Neural progenitor cell (in vitro differentiated cells): ENCODE data around the gene BCKDHB. TPM values are rescaled to one million over a fixed set of nuclear protein-coding genes. Genes with fewer than 3 reads are reported as not detected.

Experiments
- DNase-seq: peaks from one replicate; pipeline ENCODE4 v3.0.0-alpha.2; 2016; ENCODE audit warnings: low spot score
- H2AFZ ChIP-seq: fragments of 200-600 bp; sonication (generic); replicated peaks from 2 replicates; pipeline ENCODE4 v1.6.1; 2016; ENCODE audit warnings: antibody characterized with exemption
- H3F3A ChIP-seq: fragments of 200-600 bp; sonication (generic); 2 replicates; pipeline ENCODE4 v1.6.1; 2016; ENCODE audit warnings: antibody characterized with exemption, low read depth
- H3K27ac ChIP-seq: fragments of 200-600 bp; sonication (generic); 2 replicates; pipeline ENCODE4 v1.5.1; 2016; ENCODE audit warnings: mild to moderate bottlenecking
- H3K27me3 ChIP-seq: fragments of 200-600 bp; sonication (generic); 2 replicates; pipeline ENCODE4 v1.6.1; 2016; ENCODE audit warnings: mild to moderate bottlenecking, moderate library complexity
- H3K36me3 ChIP-seq: fragments of 200-600 bp; sonication (generic); 2 replicates; pipeline ENCODE4 v1.5.1; 2016
- H3K4me1 ChIP-seq: fragments of 200-600 bp; sonication (generic); 2 replicates; pipeline ENCODE4 v1.6.1; 2016; ENCODE audit warnings: mixed run types
- H3K4me2 ChIP-seq: fragments of 200-600 bp; sonication (generic); 2 replicates; pipeline ENCODE4 v1.6.1; 2016
- H3K4me3 ChIP-seq: fragments of 200-600 bp; sonication (generic); 2 replicates; pipeline ENCODE4 v1.5.1; 2016
- H3K79me2 ChIP-seq: fragments of 200-600 bp; sonication (generic); 2 replicates; pipeline ENCODE4 v1.6.1; 2016; ENCODE audit warnings: low read depth
- H3K9ac ChIP-seq: fragments of 200-600 bp; sonication (generic); 2 replicates; pipeline ENCODE4 v1.6.1; 2016
- H3K9me3 ChIP-seq: fragments of 200-600 bp; sonication (generic); 2 replicates; pipeline ENCODE4 v1.5.1; 2016; ENCODE audit warnings: low read depth
- H4K20me1 ChIP-seq: fragments of 200-600 bp; sonication (generic); 2 replicates; pipeline ENCODE4 v1.6.1; 2016; ENCODE audit warnings: low read depth
- H3K27ac Mint-ChIP-seq: 3 replicates; pipeline ENCODE4 v1.8.0; 2021; ENCODE audit warnings: mixed read lengths
- H3K27me3 Mint-ChIP-seq: 2 replicates; pipeline ENCODE4 v1.8.0; 2022; ENCODE audit warnings: low read depth, mild to moderate bottlenecking, inconsistent platforms, moderate library complexity, mixed read lengths; ENCODE audit not compliant: insufficient read depth
- H3K36me3 Mint-ChIP-seq: 3 replicates; pipeline ENCODE4 v1.8.0; 2021; ENCODE audit warnings: mixed read lengths
- H3K4me1 Mint-ChIP-seq: 3 replicates; pipeline ENCODE4 v1.8.0; 2021; ENCODE audit warnings: mixed read lengths
- H3K4me3 Mint-ChIP-seq: 3 replicates; pipeline ENCODE4 v1.8.0; 2021; ENCODE audit warnings: mild to moderate bottlenecking, moderate library complexity, mixed read lengths
- H3K9me3 Mint-ChIP-seq: 3 replicates; pipeline ENCODE4 v1.8.0; 2020; ENCODE audit warnings: mixed read lengths
- CTCF ChIP-seq: fragments of 200-600 bp; sonication (generic); IDR thresholded peaks from 2 replicates; pipeline ENCODE4 v1.5.1; 2017; ENCODE audit warnings: antibody characterized with exemption, mild to moderate bottlenecking
- EZH2 ChIP-seq: fragments of 200-600 bp; sonication (generic); IDR thresholded peaks from 2 replicates; pipeline ENCODE4 v1.6.1; 2017; ENCODE audit warnings: antibody characterized with exemption, mild to moderate bottlenecking, moderate library complexity
- EZH2phosphoT487 ChIP-seq: fragments of 200-600 bp; sonication (generic); IDR thresholded peaks from 2 replicates; pipeline ENCODE4 v1.6.1; 2017; ENCODE audit warnings: antibody characterized with exemption
- total RNA-seq: library from RNA; depleted of rRNA; stranded (reverse); fragments of >200 nt; gene quantifications from 2 replicates; pipeline ENCODE4 v1.2.3, GENCODE V29; 2015; ENCODE audit warnings: low replicate concordance

The BCKDHB gene
- total RNA-seq, 1 donor from 2014 or later = 48.2 TPM

GRCh38 chr6:80340686-80341085 lies 234.2 kb downstream of the BCKDHB start:
- Histone ChIP-seq H3K9me3 (no peaks in the 10 kb centered on the region), H3K4me2 (no peak overlapping the region), H3K4me3 (no peak overlapping the region), H3K9ac (no peak overlapping the region), H4K20me1 (no peaks in the 10 kb centered on the region), H3K4me1 (peaks cover 13% of the 10 kb centered on the region), H2AFZ (no peak overlapping the region), H3K36me3 (no peaks in the 10 kb centered on the region), H3K79me2 (no peaks in the 10 kb centered on the region), H3K27ac (no peak overlapping the region), H3K27me3 (no peaks in the 10 kb centered on the region), H3F3A (no peaks in the 10 kb centered on the region)
- Mint-ChIP-seq H3K4me3 (no peak overlapping the region), H3K27me3 (no peaks in the 10 kb centered on the region), H3K4me1 (peaks cover 40% of the 10 kb centered on the region), H3K27ac (no peak overlapping the region), H3K36me3 (peaks cover 4% of the 10 kb centered on the region), H3K9me3 (no peaks in the 10 kb centered on the region)
- no peak for TF ChIP-seq CTCF
- no peak for TF ChIP-seq EZH2phosphoT487
- TF ChIP-seq EZH2 = no peak
- DNase-seq = no peak

- Histone ChIP-seq H3F3A (no peaks in the 10 kb centered on the region), H3K9ac (no peak overlapping the region), H3K4me3 (no peak overlapping the region), H3K79me2 (no peaks in the 10 kb centered on the region), H3K9me3 (no peaks in the 10 kb centered on the region), H4K20me1 (no peaks in the 10 kb centered on the region), H3K27ac (no peak overlapping the region), H3K4me2 (no peak overlapping the region), H3K27me3 (no peaks in the 10 kb centered on the region), H3K36me3 (no peaks in the 10 kb centered on the region), H2AFZ (no peak overlapping the region), H3K4me1 (peaks cover 8% of the 10 kb centered on the region)
- Mint-ChIP-seq H3K27ac (peak overlapping the region; percentile 74), H3K9me3 (no peaks in the 10 kb centered on the region), H3K27me3 (no peaks in the 10 kb centered on the region), H3K4me1 (peaks cover 37% of the 10 kb centered on the region), H3K36me3 (peaks cover 4% of the 10 kb centered on the region), H3K4me3 (no peak overlapping the region)
- no peak for TF ChIP-seq EZH2
- no peak for TF ChIP-seq CTCF
- TF ChIP-seq EZH2phosphoT487 = no peak
- no peak for DNase-seq
Measured at GRCh38 chr6:80341330-80341729, 234.9 kb downstream of the BCKDHB start.

- Histone ChIP-seq H4K20me1 (no peaks in the 10 kb centered on the region), H2AFZ (no peak overlapping the region), H3K36me3 (no peaks in the 10 kb centered on the region), H3K79me2 (no peaks in the 10 kb centered on the region), H3K9me3 (no peaks in the 10 kb centered on the region), H3K4me3 (no peak overlapping the region), H3K9ac (no peak overlapping the region), H3F3A (no peaks in the 10 kb centered on the region), H3K4me2 (no peak overlapping the region), H3K27me3 (no peaks in the 10 kb centered on the region), H3K4me1 (no peaks in the 10 kb centered on the region), H3K27ac (no peak overlapping the region)
- Mint-ChIP-seq H3K27me3 (no peaks in the 10 kb centered on the region), H3K4me1 (peaks cover 21% of the 10 kb centered on the region), H3K27ac (no peak overlapping the region), H3K4me3 (no peak overlapping the region), H3K36me3 (peaks cover 8% of the 10 kb centered on the region), H3K9me3 (no peaks in the 10 kb centered on the region)
- TF ChIP-seq EZH2phosphoT487 (no peak), CTCF (no peak), EZH2 (no peak)
- no peak for DNase-seq
Measured at GRCh38 chr6:80343511-80343910, 237.0 kb downstream of the BCKDHB start.
